A549 (cell line): Measurements from ENCODE around the gene ISCU. TPM values are rescaled to one million over a fixed set of nuclear protein-coding genes. Genes with fewer than 3 reads are reported as not detected.
"Not testable (repeated sequence)": the region's sequence is repeated elsewhere in the genome, so short reads cannot be mapped to it uniquely, and the experiment has no call there.

Experiments used
- ATAC-seq, 2 experiments: fragments of 200-7000 bp in 1 of 2; fragments of >200 bp in 1 of 2; cut with Nextera tagmentation in 1 of 2; cut with Tn5 transposase in 1 of 2; 3 replicates each; pipeline versions ENCODE4 v1.8.0 to v1.9.1; 2018 to 2020; ENCODE audit warnings: mild to moderate bottlenecking in 1 of 2, moderate library complexity in 1 of 2
- CTCF ChIA-PET: fragments of 300-600 bp; sonication (Branson Sonifier 250); formaldehyde crosslinking; extraction: SDS; loops from one replicate; lab custom pipeline; 2021; ENCODE audit warnings: antibody characterized with exemption, inconsistent platforms; lab: Yijun Ruan, JAX
- POLR2A ChIA-PET: fragments of 350-600 bp; formaldehyde crosslinking; extraction: SDS; loops from one replicate; lab custom pipeline; 2021; ENCODE audit warnings: antibody characterized with exemption, inconsistent platforms; lab: Yijun Ruan, JAX
- DNase-seq, 2 experiments: peaks; one replicate each; pipeline versions ENCODE4 v3.0.0 to v3.0.0-alpha.2; 2011 to 2016; ENCODE audit warnings: low read depth in 1 of 2, low spot score in 1 of 2
- FAIRE-seq: peaks from 2 replicates; lab custom pipeline; 2011; peaks lifted over from hg19 to GRCh38; lab: Jason Lieb, UNC
- H3K27ac ChIP-seq, 2 experiments: fragments of >200 bp; sonication (Bioruptor Twin); formaldehyde crosslinking; 3 replicates each; pipeline ENCODE4 v1.5.1; 2016 to 2017
- H3K4me1 ChIP-seq: fragments of >200 bp; sonication (Bioruptor Twin); formaldehyde crosslinking; 3 replicates; pipeline ENCODE4 v1.6.1; 2016
- H3K4me2 ChIP-seq: fragments of >200 bp; sonication (Bioruptor Twin); formaldehyde crosslinking; 3 replicates; pipeline ENCODE4 v1.6.1; 2016
- H3K4me3 ChIP-seq: fragments of >200 bp; sonication (Bioruptor Twin); formaldehyde crosslinking; 3 replicates; pipeline ENCODE4 v1.5.1; 2016
- H3K9me3 ChIP-seq: fragments of >200 bp; sonication (Bioruptor Twin); formaldehyde crosslinking; 3 replicates; pipeline ENCODE4 v1.6.1; 2016
- ESRRA ChIP-seq: fragments of 150-350 bp; IDR thresholded peaks from 2 replicates; pipeline ENCODE4 v1.6.1; 2014; ENCODE audit warnings: mild to moderate bottlenecking, low read length, borderline replicate concordance
- FOSB ChIP-seq: fragments of 250-450 bp; sonication (Bioruptor Pico); IDR thresholded peaks from 2 replicates; pipeline ENCODE4 v1.5.0; 2020; ENCODE audit warnings: mild to moderate bottlenecking, moderate library complexity
- FOSL2 ChIP-seq, 2 experiments: fragments of 450-650 bp in 1 of 2; fragments of >200 bp in 1 of 2; sonication (Bioruptor Twin) in 1 of 2; formaldehyde crosslinking; IDR thresholded peaks; 2 replicates each; pipeline versions ENCODE4 v1.5.0 to v1.6.1; 2016 to 2020; ENCODE audit warnings: mild to moderate bottlenecking in 1 of 2, moderate library complexity in 1 of 2
- MAFK ChIP-seq: fragments of 450-650 bp; IDR thresholded peaks from 2 replicates; pipeline ENCODE4 v1.6.1; 2014; ENCODE audit not compliant: partially characterized antibody
- POLR2A ChIP-seq: IDR thresholded peaks from 2 replicates; pipeline ENCODE4 v1.6.1; 2012; ENCODE audit warnings: mild to moderate bottlenecking, low read length
- POLR2AphosphoS2 ChIP-seq: conservative IDR thresholded peaks from 2 replicates; pipeline ENCODE4 v1.6.1; 2012; ENCODE audit warnings: low read length, improper control_type of control experiment, inconsistent platforms
- RFX5 ChIP-seq: fragments of 450-650 bp; IDR thresholded peaks from 2 replicates; pipeline ENCODE4 v1.7.1; 2014; ENCODE audit warnings: antibody characterized with exemption, mild to moderate bottlenecking, moderate library complexity
- TP53 ChIP-seq: fragments of 250-450 bp; sonication (Bioruptor Pico); IDR thresholded peaks from 2 replicates; pipeline ENCODE4 v1.5.0; 2021; ENCODE audit warnings: mild to moderate bottlenecking, moderate library complexity
- ZC3H11A ChIP-seq: fragments of 450-650 bp; IDR thresholded peaks from 2 replicates; pipeline ENCODE4 v1.6.1; 2014; ENCODE audit warnings: antibody characterized with exemption, mild to moderate bottlenecking
- ZNF302 ChIP-seq: fragments of 250-450 bp; sonication (Bioruptor Pico); IDR thresholded peaks from 2 replicates; pipeline ENCODE4 v1.9.0; 2021; ENCODE audit warnings: inconsistent platforms, mild to moderate bottlenecking, moderate library complexity
- WGBS: methylation state at CpG from one replicate; pipeline ENCODE4 v1.1.6; 2017; ENCODE audit errors: missing lambda C conversion rate; 5-methylcytosine and 5-hydroxymethylcytosine counted together
- polyA plus RNA-seq, 4 experiments: library from polyadenylated mRNA; depleted of rRNA in 3 of 4; stranded (reverse); fragments of >200 nt; fragmentation: RNase III in 1 of 4; extraction: RNeasy Plus Mini Kit Qiagen cat#74134 plus additional on column Dnase treatment in 1 of 4; gene quantifications; 2 replicates in 3 of 4; 3 replicates in 1 of 4; pipeline ENCODE4 v1.2.3, GENCODE V29; 2011 to 2017
- TF ChIP-seq, protein P1 (sequence below): IDR thresholded peaks from 2 replicates; pipeline ENCODE4 v1.6.1; 2012; ENCODE audit warnings: low read depth, borderline replicate concordance
- TF ChIP-seq, protein P2 (sequence below): fragments of 450-650 bp; IDR thresholded peaks from 2 replicates; pipeline ENCODE4 v1.6.1; 2014; ENCODE audit warnings: antibody characterized with exemption
- TF ChIP-seq, protein P3 (sequence below): IDR thresholded peaks from 2 replicates; pipeline ENCODE4 v1.6.1; 2012
- TF ChIP-seq, protein P4 (sequence below): fragments of 250-450 bp; sonication (Bioruptor Pico); IDR thresholded peaks from 2 replicates; pipeline ENCODE4 v1.5.0; 2021; ENCODE audit warnings: mild to moderate bottlenecking, moderate library complexity, borderline replicate concordance

ISCU gene
- polyA plus RNA-seq, 2 of the 4 experiments (the other 2 are of a cell fraction), result 97.5 to 174 TPM

DNA sequence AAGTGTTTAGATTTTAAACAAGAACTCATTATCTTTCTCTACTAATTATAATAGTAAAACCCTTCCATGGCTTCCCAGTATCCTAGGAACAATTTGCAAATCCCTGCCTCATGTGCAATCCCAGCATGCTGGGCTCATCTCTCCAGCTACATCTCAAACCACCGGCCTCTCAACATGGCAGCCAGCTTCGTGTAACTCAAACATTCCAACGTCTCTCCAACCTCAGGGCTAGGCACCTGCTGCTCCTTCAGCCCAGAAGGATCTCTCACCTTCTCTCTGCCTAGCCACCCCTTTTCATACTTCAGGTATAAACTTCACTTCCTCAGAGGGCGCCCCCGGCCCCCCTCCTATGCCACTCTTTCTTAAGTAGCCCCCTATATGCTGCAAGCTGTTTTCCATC lies 8.6 kb upstream of the ISCU start:
- FAIRE-seq, result no peak
- Histone ChIP-seq H3K27ac (no peak overlapping the region), H3K4me1 (peaks cover 3% of the 10 kb centered on the region; the same call in 1 of the 3 replicates), H3K4me3 (no peak overlapping the region)
- 94% methylated on average over 4 of the region's 5 CpGs for WGBS
- TF ChIP-seq, protein P1, sequence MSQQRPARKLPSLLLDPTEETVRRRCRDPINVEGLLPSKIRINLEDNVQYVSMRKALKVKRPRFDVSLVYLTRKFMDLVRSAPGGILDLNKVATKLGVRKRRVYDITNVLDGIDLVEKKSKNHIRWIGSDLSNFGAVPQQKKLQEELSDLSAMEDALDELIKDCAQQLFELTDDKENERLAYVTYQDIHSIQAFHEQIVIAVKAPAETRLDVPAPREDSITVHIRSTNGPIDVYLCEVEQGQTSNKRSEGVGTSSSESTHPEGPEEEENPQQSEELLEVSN, result no peak
- TF ChIP-seq, protein P2, sequence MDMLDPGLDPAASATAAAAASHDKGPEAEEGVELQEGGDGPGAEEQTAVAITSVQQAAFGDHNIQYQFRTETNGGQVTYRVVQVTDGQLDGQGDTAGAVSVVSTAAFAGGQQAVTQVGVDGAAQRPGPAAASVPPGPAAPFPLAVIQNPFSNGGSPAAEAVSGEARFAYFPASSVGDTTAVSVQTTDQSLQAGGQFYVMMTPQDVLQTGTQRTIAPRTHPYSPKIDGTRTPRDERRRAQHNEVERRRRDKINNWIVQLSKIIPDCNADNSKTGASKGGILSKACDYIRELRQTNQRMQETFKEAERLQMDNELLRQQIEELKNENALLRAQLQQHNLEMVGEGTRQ, result no peak
- TF ChIP-seq ZNF302 (CRISPR knock-in tag) (no peak), TP53 (CRISPR knock-in tag) (no peak), ZC3H11A (no peak), ESRRA (no peak), RFX5 (no peak), MAFK (no peak)
- TF ChIP-seq, protein P3, sequence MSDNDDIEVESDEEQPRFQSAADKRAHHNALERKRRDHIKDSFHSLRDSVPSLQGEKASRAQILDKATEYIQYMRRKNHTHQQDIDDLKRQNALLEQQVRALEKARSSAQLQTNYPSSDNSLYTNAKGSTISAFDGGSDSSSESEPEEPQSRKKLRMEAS, result no peak
- TF ChIP-seq, protein P4, sequence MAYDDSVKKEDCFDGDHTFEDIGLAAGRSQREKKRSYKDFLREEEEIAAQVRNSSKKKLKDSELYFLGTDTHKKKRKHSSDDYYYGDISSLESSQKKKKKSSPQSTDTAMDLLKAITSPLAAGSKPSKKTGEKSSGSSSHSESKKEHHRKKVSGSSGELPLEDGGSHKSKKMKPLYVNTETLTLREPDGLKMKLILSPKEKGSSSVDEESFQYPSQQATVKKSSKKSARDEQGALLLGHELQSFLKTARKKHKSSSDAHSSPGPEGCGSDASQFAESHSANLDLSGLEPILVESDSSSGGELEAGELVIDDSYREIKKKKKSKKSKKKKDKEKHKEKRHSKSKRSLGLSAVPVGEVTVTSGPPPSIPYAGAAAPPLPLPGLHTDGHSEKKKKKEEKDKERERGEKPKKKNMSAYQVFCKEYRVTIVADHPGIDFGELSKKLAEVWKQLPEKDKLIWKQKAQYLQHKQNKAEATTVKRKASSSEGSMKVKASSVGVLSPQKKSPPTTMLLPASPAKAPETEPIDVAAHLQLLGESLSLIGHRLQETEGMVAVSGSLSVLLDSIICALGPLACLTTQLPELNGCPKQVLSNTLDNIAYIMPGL (CRISPR knock-in tag), result no peak
- TF ChIP-seq, all 56 proteins: peak for 0
- POLR2A ChIA-PET, result no interaction called here
- no peak overlapping the region for H3K4me2 ChIP-seq
- CTCF ChIA-PET, result interaction anchor here (1.3 to 1.7 kb wide), 2 partner anchors 30 to 64 kb away, joined by 3 to 4 read pairs; no protein-coding TSS in a partner anchor
- H3K9me3 ChIP-seq, result no peaks in the 10 kb centered on the region
- DNase-seq (no peak), ATAC-seq (no peak)

DNA sequence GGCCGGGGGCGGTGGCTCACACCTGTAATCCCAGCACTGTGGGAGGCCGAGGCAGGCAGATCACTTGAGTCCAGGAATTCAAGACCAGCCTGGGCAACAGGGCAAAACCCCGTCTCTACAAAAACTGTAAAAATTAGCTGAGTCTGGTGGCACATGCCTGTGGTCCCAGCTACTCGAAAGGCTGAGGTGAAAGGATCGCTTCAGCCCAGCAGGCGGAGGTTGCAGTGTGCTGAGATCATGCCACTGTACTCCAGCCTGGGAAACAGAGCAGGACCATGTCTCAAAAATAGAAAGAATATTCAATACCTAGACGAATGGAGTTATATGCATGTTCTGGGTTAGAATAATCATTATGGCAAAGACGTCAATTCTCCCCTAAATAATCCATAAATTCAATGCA lies 7.0 kb upstream of the ISCU start:
- H3K4me2 ChIP-seq, FAIRE-seq, DNase-seq, ATAC-seq, H3K9me3 ChIP-seq, H3K27ac ChIP-seq, H3K4me3 ChIP-seq, POLR2A ChIA-PET: not testable (repeated sequence)
- peaks cover 13% of the 10 kb centered on the region; the same call in 2 of the 3 replicates for H3K4me1 ChIP-seq
- 86% methylated on average over 9 of the region's 9 CpGs for WGBS
- CTCF ChIA-PET, result interaction anchor here (1.4 kb wide), 1 partner anchor 248 kb away, joined by 3 read pairs; no protein-coding TSS in a partner anchor

DNA sequence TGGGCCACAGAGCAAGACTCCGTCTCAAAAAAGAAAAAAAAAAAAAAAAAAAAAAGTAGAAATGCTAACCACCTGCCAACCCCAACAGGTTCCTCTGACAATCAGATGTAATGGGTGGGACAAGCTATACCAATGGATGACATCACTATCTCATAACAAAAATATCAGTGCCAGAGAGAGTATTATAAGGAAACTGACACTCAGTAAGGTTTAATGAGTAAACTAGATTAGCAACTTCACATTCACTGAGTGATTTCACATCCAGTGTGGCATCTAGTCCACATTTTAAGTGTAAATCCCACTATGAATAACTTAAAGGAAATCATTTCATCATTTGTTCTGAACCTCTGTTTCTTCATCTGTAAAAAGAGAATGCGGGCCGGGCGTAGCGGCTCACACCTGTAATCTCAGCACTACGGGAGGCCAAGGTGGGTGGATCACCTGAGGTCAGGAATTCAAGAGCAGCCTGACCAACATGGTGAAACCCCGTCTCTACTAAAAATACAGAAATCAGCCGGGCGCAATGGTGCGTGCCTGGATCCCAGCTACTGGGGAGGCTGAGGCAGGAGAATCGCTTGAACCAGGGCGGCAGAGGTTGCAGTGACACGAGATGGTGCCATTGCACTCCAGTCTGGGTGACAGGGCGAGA lies 3.3 kb upstream of the ISCU start:
- ATAC-seq, result no peak
- peak overlapping the region; percentile 89 for H3K4me2 ChIP-seq
- no peak overlapping the region; the same call in 2 of the 3 replicates for H3K4me3 ChIP-seq
- FAIRE-seq, result no peak
- DNase-seq, result no peak
- no peaks in the 10 kb centered on the region for H3K9me3 ChIP-seq
- CTCF ChIA-PET, result interaction anchor here (0.6 to 22.8 kb wide), 5 partner anchors 10 to 312 kb away, joined by 3 to 533 read pairs (median 4); no protein-coding TSS in a partner anchor
- H3K4me1 ChIP-seq, result peaks cover 18% of the 10 kb centered on the region
- POLR2A ChIA-PET, result interaction anchor here (0.6 to 0.7 kb wide), 2 partner anchors 495 to 569 kb away, joined by 3 to 8 read pairs; no protein-coding TSS in a partner anchor
- 87% methylated on average over 14 of the region's 14 CpGs for WGBS
- no peak overlapping the region for H3K27ac ChIP-seq
- TF ChIP-seq FOSL2 (IDR thresholded peaks at IDR 0.05), result no peak
- no peak for TF ChIP-seq FOSL2 (CRISPR knock-in tag; IDR thresholded peaks at IDR 0.05)
- no peak for TF ChIP-seq POLR2A

DNA sequence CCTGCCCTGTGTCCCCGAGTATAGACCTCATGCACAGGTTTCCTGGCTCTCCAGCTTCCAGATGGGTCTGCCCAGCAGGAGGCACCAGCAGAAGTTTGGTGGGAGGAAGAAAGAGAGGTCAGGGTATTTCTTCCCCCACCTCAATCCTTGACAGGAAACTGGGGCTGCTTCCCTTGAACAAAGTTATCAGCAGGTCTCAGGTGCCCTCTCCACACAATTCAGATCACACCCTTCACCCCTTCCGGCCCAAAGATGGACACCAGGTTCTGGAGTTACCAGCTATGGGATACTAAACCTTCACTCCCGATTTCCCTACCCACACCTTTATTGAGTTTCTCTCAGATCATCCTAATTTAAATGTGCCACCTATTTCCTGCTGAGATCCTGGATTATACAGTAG lies 2.6 kb upstream of the ISCU start:
- H3K4me3 ChIP-seq, result peak overlapping the region; percentile 82
- DNase-seq (no peak), ATAC-seq (no peak), FAIRE-seq (no peak)
- H3K4me1 ChIP-seq, result peaks cover 23% of the 10 kb centered on the region
- peak overlapping the region; percentile 89 for H3K4me2 ChIP-seq
- H3K9me3 ChIP-seq, result no peaks in the 10 kb centered on the region
- CTCF ChIA-PET, result interaction anchor here (1.4 to 22.8 kb wide), 3 partner anchors 10 to 244 kb away, joined by 4 to 533 read pairs (median 10); no protein-coding TSS in a partner anchor
- H3K27ac ChIP-seq, result peak overlapping the region; percentile 90 to 92; a peak in 4 of 6 replicates
- WGBS, result 16% methylated on average over 3 of the region's 3 CpGs
- no peak for TF ChIP-seq FOSB (CRISPR knock-in tag)
- no peak for TF ChIP-seq POLR2A
- no peak for TF ChIP-seq POLR2AphosphoS2
- TF ChIP-seq MAFK, result no peak
- POLR2A ChIA-PET, result no interaction called here
